GM12875 (cell line): ENCODE measurements around the gene LRRC10.
A peak's percentile ranks its signal among the peaks of the same experiment; 100 is the strongest.

ENCODE experiments used
- H3K4me3 ChIP-seq: one replicate; pipeline ENCODE4 v1.5.1; 2011; ENCODE audit warnings: low read depth, low read length, control low read depth
- TF ChIP-seq, protein P1 (sequence below): IDR thresholded peaks from 2 replicates; pipeline ENCODE4 v1.5.1; 2011; ENCODE audit warnings: low read depth, mild to moderate bottlenecking, control low read depth, inconsistent platforms, low read length, moderate library complexity, borderline replicate concordance; ENCODE audit not compliant: insufficient read depth

Gene LRRC10

GRCh38 chr12:69570545-69571399 is 39.9 kb downstream of the LRRC10 start:
- H3K4me3 ChIP-seq: no peak overlapping the region
- TF ChIP-seq, protein P1, sequence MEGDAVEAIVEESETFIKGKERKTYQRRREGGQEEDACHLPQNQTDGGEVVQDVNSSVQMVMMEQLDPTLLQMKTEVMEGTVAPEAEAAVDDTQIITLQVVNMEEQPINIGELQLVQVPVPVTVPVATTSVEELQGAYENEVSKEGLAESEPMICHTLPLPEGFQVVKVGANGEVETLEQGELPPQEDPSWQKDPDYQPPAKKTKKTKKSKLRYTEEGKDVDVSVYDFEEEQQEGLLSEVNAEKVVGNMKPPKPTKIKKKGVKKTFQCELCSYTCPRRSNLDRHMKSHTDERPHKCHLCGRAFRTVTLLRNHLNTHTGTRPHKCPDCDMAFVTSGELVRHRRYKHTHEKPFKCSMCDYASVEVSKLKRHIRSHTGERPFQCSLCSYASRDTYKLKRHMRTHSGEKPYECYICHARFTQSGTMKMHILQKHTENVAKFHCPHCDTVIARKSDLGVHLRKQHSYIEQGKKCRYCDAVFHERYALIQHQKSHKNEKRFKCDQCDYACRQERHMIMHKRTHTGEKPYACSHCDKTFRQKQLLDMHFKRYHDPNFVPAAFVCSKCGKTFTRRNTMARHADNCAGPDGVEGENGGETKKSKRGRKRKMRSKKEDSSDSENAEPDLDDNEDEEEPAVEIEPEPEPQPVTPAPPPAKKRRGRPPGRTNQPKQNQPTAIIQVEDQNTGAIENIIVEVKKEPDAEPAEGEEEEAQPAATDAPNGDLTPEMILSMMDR: peak; percentile 67; the same call in 1 of the 2 replicates

DNA sequence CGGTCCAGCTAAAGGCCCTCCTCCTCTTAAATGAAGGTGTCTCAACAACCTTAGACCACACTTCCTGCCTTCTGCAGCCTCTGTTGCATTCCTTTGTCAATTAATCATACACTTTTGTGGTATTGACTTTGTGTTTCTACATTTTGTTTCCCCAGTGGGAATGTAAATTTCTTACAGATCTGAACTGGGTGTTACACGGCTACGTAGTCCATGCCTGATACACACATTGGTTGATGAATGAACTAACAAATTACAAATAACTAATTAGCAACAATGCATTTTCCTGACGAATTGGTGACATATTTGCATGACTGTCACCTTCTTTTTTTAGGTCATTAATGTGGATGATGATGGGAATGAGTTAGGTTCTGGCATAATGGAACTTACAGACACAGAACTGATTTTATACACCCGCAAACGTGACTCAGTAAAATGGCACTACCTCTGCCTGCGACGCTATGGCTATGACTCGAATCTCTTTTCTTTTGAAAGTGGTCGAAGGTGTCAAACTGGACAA is 40.6 kb downstream of the LRRC10 start:
- TF ChIP-seq, protein P1: no peak
- H3K4me3 ChIP-seq: no peak overlapping the region

DNA sequence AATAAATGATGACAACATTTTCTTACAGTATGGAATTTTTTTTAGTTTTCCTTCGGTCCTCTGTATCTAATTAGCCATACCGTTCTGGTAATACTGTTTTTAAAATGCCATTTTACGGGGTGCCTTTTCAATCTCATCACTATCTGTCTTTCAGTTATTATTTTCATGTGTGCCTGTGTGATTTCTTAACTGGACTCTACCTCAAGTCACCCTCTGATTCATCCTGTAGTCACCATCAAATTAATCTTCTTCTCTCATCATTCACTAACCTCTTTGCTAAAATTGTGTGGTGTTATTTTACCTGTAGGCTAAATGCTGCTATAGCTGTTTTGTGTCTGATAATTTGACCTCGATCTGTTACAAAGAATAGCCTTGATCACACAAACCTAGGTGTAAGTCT is 41.5 kb downstream of the LRRC10 start:
- no peak overlapping the region for H3K4me3 ChIP-seq
- TF ChIP-seq, protein P1: no peak

- TF ChIP-seq, protein P1: no peak
- no peak overlapping the region for H3K4me3 ChIP-seq
Measured at GRCh38 chr12:69566603-69567002, 44.1 kb downstream of the LRRC10 start.

DNA sequence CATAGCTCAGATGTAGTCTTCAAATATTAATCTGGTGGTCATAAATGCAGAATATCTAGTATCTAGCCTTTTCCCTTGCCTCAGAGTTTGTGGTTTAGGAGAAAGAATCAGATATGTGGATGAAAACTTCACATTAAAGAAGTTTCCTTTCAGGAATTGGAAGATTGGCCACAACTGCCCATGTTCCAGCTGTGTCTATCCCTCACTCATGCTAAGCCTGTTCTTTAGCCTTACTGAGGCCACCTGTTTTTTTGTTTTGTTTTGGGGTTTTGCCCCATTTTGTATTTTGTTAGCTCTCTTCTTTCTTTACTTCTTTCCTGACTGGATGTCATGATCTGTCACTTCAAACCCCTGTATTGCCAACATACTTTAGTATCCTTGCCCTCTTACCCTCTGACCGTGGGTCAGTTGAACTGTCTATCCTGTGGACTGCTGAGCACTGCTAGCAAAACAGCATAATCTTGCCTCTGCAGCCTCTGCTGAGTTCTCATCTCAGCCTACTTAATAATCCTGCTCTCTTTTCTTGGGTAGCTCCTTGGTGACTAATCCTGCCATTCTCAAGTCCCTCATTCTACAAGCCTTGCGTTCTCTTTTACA is 47.4 kb downstream of the LRRC10 start:
- no peak overlapping the region for H3K4me3 ChIP-seq
- TF ChIP-seq, protein P1: no peak
